ENCODE measurements around the gene C5orf58.

The C5orf58 gene

DNA sequence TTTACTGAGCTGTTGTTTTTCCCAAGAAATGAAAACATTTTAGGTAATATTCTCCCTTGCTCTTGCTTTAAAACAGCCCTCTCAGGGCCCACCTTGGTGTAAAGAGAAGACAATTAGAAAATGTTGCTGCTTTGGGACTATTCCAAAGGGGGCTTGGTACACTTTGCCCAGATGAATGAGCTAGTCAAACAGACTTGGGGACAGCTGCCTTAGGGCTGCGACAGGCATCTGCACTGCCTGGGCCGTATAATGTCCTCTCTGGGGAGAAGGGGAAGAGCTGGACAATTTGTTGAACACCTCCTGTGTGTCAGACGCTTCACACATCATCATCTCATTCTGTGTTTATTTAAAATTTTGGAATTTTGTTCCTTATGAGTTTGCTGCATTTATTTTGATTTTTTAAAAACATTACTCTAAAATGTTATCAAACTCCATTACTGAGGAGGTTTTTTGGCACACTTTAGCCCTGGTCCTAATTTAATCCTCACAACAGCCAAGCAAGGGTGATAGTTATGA is 28.8 kb downstream of the C5orf58 start:
- DNase-seq: no peak

GRCh38 chr5:170262061-170263045 is 29.6 kb downstream of the C5orf58 start:
- DNase-seq: no peak

DNA sequence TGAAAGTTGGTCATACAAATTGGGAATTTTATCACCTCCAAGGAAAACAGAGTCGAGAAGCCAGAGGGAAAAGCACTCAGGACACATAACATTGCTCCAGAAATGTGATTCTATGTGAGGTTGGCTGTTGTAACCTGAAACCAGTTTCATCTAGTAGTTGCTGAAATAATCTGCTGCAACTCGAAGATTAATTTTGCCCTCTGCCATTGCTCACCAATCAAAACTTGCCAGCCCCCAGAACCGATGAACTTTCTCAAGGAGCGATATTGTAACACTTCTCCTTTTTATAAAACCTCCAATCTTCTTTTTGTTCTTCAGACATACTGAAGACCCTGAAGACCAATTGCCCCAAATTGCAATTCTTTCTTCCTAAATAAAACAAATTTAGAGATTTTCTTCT is 31.1 kb downstream of the C5orf58 start:
- no peak for DNase-seq

- DNase-seq: no peak
Observed at GRCh38 chr5:170265522-170265921, 32.7 kb downstream of the C5orf58 start.

- peak; percentile 50 for DNase-seq
Observed at GRCh38 chr5:170266570-170267381, 34.0 kb downstream of the C5orf58 start.

DNA sequence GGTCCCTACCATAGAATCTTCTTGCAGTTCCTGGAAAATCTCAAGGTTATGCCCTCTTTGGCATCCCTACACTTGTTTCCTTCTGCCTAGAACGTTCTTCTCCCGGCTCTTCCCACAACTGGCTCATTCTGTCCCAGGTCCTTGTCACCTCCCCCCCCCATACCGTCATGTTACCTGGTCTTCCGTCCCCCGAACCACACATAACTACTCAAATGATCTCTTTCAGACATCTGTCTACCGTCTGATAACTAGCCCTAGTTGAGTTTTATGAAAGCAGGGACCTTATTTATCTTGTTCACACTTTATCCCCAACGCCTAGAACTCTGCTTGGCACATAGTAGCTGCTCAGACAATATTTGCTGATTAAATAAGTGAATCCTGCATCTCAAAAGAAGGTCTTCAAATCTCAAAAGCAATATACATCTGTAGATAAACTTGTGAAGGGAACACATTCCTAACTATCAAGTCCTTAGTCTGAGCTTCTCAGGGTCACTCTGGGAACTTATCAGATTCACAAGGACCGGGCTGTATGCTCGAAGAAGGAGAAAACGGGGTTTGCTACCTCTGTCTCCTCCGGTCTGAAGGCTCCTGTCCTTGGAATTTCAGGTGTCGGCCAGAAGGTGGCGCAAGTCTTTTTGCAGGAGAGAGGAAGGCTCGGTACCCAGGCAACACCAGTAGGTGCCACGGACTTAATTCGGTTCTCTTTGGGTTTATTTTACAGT is 34.8 kb downstream of the C5orf58 start:
- peak; percentile 75 for DNase-seq

DNA sequence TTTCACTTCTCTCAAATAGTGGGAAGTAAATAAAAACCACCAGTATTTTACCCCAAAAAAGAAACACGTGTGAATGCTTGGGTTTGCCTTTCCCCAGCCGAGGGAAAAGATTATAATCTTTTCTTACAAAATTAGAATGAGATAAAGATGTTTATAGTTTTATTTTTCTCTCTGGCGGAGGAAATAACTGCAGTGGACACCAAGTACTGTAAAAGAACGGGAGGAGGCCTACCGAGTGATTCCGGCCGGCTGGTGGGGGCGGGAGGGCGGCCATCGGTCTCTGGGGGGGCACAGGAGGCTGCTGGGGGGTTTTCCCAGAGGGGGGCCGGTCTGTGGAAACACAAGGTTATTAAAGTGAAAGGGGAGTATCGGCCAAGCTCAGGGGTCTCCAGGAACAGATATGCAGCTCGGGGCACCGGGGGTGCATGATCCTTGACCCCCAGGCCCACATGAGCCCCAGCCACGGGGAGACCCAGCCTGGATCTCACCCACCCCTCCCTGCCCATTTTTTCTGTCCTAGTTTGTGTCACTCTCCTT is 35.4 kb downstream of the C5orf58 start:
- DNase-seq: no peak

GRCh38 chr5:170268884-170269283 is 36.1 kb downstream of the C5orf58 start:
- DNase-seq: no peak

GRCh38 chr5:170269579-170269978 is 36.8 kb downstream of the C5orf58 start:
- peak; percentile 47 to 54 for DNase-seq

DNA sequence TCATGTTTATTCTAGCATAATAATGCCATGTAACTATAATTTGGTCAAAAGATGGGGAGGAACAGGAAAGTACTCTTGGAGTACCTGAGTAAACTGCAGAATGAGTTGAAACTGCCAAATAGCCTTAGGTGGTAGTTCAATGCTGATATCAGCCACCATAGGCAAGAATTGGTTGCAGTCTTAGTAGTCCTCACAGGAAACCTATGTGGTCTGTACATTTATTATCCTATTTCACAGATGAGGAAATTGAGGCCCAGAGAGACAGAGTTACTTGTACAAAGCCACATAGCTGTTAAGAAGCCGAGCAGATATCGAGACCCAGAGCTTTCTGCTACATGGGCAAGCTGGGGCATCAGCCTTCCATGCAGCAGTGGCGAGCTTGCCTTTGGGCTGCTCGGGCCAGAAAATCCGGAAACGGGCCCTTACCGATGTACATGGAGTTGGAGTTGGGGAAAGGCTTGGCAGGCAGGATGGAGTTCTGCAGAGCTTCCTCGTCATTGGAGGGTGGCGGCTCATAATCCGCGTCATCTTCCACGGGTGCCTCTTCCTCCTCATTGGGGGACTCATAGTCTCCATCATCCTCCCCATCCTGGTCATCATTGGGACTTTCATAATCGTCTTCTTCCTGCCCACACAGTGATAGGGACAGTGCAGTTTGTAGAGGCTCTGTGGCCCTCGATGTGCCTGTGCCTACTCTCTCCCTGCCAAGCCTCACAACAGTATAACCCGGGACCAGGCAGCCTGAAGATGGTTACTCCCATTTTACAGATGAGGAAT is 37.7 kb downstream of the C5orf58 start:
- no peak for DNase-seq

GRCh38 chr5:170273968-170274710 is 41.4 kb downstream of the C5orf58 start:
- DNase-seq: peak in 1 of 2 experiments; percentile 42

DNA sequence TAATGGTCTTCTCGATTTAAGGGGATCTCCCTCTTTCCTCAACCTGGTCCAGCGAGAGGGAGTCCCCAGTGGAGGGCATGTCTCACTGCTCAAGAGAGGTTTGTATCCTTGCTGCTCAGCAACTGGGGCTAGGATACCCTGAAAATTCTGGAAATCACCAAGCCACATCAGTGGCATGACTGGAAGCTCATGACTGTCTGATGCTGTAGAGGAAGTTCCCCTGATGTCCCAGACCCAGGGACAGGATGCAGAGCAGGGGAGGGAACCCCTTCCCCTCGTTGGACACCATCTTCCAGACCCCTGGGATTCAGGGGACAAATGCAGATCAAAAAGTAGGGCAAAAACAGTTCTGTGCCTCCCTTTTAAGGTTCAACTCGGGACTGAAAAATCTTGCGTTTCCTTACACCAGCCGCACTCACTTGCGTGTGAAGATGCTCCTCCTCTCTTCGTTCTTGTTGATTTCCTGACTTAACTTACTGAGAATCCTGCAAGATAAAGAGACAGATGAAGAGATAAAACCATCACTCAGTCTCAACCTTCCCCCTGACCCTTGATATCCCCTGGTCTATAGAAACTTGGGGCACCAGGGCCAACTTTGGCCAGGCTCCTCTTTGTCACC is 42.7 kb downstream of the C5orf58 start:
- DNase-seq: no peak

GRCh38 chr5:170276140-170276539 is 43.4 kb downstream of the C5orf58 start:
- no peak for DNase-seq

DNA sequence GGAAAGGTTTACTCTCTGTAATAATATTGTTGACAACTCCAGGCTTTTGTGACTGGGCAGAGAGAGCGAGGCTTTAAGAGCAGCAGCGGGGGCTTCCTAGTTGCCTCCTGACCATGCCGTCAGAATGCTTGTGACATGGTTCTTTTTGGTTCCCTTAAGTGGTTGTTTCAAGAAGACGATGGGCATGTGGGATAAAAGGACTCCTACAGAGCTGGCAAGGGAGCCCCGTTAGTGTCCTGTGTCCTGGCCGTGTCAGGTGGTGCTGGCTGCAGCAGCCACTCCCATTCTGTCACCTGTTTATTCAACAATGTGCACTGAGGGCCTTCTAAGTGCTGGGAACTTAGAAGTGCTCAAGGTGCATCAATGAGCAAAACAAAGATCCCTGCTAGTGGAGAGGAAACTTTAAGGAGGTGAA is 45.1 kb downstream of the C5orf58 start:
- no peak for DNase-seq

- DNase-seq: peak; percentile 75 to 79
Observed at GRCh38 chr5:170278611-170279458, 46.0 kb downstream of the C5orf58 start.

- DNase-seq: no peak
Observed at GRCh38 chr5:170279459-170279817, 46.7 kb downstream of the C5orf58 start.

DNA sequence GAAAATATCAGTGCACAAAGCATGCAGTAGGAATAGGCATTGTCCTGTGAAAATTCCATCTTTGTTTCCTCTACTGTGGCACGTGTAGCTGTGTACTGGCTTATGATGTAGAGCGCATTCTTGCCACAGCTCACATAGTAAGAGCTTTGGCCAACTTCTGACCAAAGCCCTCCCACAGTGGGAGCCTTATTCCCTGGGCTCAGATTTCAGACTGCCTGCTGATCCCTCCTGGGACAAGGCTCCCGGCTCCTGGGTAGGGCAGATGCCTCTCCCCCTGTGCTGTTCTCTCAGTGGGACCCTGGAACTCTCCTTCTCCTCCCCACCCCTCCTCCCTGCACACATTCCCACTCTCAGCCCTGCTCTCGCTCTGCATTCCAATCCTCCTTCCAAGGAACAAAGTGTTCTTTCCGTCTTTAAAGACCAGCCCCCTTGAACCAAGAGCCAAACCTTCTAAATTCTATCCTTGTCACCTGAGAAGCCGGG is 47.3 kb downstream of the C5orf58 start:
- no peak for DNase-seq

DNA sequence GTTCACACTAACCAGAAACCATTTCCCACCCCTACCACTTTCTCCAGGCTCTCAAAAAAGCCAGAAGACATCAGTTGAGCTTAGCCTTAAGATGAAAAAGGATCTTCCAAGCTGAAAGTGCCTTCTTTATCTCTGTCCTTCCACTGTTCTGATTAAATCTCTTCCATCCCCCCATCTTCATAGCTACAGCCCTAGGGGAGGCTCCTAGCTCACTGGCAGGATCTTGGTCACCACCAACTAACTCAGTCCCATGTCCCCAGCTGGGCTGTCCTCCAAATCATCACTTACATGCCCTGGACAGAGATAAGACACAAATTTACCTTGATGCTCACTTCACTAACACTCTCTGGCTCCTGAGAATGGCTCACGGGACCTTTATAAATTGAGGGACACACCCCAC is 50.5 kb downstream of the C5orf58 start:
- no peak for DNase-seq

GRCh38 chr5:170284231-170284630 is 51.4 kb downstream of the C5orf58 start:
- DNase-seq: no peak

Measured in activated CD4-positive, alpha-beta T cell treated with anti-CD3 and anti-CD28 coated beads, Interleukin-2, amount 50 U/mL, for 4 hours (primary cell).